Gastroesophageal sphincter (tissue), 4 donors: ENCODE data around the gene SPACA9. TPM values are rescaled to one million over a fixed set of nuclear protein-coding genes. Genes with fewer than 3 reads are reported as not detected.

Experiments
- ATAC-seq: fragments of 150-250 bp; one replicate; pipeline ENCODE4 v1.9.1; 2016; ENCODE audit warnings: mild to moderate bottlenecking, moderate library complexity
- H3K27ac ChIP-seq, 4 donors: fragments of 200-600 bp; sonication (generic) in 3 of 4; 1 replicate in 3 of 4; 2 replicates in 1 of 4; pipeline ENCODE4 v1.5.1; 2016 to 2019
- H3K27me3 ChIP-seq: fragments of 200-600 bp; sonication (generic); one replicate; pipeline ENCODE4 v1.5.1; 2019
- H3K36me3 ChIP-seq, 2 donors: fragments of 200-600 bp; sonication (generic); one replicate each; pipeline ENCODE4 v1.5.1; 2019; ENCODE audit warnings: control low read depth in 1 of 2
- H3K4me1 ChIP-seq, 3 donors: fragments of 200-600 bp; sonication (generic); 1 replicate in 2 of 3; 2 replicates in 1 of 3; pipeline ENCODE4 v1.5.1; 2016 to 2019; ENCODE audit warnings: control low read depth in 2 of 3
- H3K4me3 ChIP-seq, 2 donors: fragments of 200-600 bp; sonication (generic); one replicate each; pipeline ENCODE4 v1.5.1; 2019; ENCODE audit warnings: mild to moderate bottlenecking in 1 of 2, moderate library complexity in 1 of 2
- H3K9me3 ChIP-seq, 3 donors: fragments of 200-600 bp; sonication (generic); one replicate each; pipeline ENCODE4 v1.5.1; 2017 to 2019; ENCODE audit warnings: control low read depth in 2 of 3
- EP300 ChIP-seq: sonication (generic); formaldehyde crosslinking; IDR thresholded peaks from one replicate; pipeline ENCODE4 v1.6.1; 2017; ENCODE audit warnings: antibody characterized with exemption, mild to moderate bottlenecking
- POLR2A ChIP-seq, 2 donors: fragments of 450-650 bp; IDR thresholded peaks; one replicate each; pipeline ENCODE4 v1.6.1; 2017; ENCODE audit warnings: antibody characterized with exemption in 2 of 2, mild to moderate bottlenecking in 2 of 2, moderate library complexity in 1 of 2
- POLR2AphosphoS5 ChIP-seq: sonication (generic); formaldehyde crosslinking; IDR thresholded peaks from one replicate; pipeline ENCODE4 v1.6.1; 2017; ENCODE audit warnings: antibody characterized with exemption
- WGBS, 2 donors: methylation state at CpG; one replicate each; pipeline ENCODE4 v1.1.5; 2018; ENCODE audit warnings: low coverage in 1 of 2; 5-methylcytosine and 5-hydroxymethylcytosine counted together
- total RNA-seq, 4 donors: library from RNA; depleted of rRNA; stranded (reverse); fragments of >200 nt; gene quantifications; one replicate each; pipeline ENCODE4 v1.1.0, GENCODE V29; 2016
- TF ChIP-seq, protein P1 (sequence below), 4 experiments: fragments of 200-600 bp in 2 of 4; fragments of 450-650 bp in 2 of 4; sonication (generic) in 1 of 4; IDR thresholded peaks; one replicate each; pipeline ENCODE4 v1.5.1; 2017 to 2019; ENCODE audit warnings: antibody characterized with exemption in 4 of 4, mild to moderate bottlenecking in 2 of 4, moderate library complexity in 2 of 4

Gene SPACA9
- total RNA-seq, 4 donors from 2014 or later, result 2.6 to 8.2 (median 3.9) TPM

- H3K27me3 ChIP-seq, result no peaks in the 10 kb centered on the region
- no peaks in the 10 kb centered on the region for H3K9me3 ChIP-seq
- no peak overlapping the region for H3K27ac ChIP-seq
- H3K4me3 ChIP-seq, result no peak overlapping the region
- WGBS, 2 donors, result 63 to 100% methylated on average over 2 of the region's 7 CpGs
- no peak for TF ChIP-seq POLR2AphosphoS5
- TF ChIP-seq EP300, result no peak
- TF ChIP-seq, protein P1, sequence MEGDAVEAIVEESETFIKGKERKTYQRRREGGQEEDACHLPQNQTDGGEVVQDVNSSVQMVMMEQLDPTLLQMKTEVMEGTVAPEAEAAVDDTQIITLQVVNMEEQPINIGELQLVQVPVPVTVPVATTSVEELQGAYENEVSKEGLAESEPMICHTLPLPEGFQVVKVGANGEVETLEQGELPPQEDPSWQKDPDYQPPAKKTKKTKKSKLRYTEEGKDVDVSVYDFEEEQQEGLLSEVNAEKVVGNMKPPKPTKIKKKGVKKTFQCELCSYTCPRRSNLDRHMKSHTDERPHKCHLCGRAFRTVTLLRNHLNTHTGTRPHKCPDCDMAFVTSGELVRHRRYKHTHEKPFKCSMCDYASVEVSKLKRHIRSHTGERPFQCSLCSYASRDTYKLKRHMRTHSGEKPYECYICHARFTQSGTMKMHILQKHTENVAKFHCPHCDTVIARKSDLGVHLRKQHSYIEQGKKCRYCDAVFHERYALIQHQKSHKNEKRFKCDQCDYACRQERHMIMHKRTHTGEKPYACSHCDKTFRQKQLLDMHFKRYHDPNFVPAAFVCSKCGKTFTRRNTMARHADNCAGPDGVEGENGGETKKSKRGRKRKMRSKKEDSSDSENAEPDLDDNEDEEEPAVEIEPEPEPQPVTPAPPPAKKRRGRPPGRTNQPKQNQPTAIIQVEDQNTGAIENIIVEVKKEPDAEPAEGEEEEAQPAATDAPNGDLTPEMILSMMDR (IDR thresholded peaks at IDR 0.05), result no peak
- TF ChIP-seq POLR2A (IDR thresholded peaks at IDR 0.05), result no peak
- peaks cover 0 to 27% (median 4%) of the 10 kb centered on the region in 3 donors for H3K4me1 ChIP-seq
- H3K36me3 ChIP-seq, result no peaks in the 10 kb centered on the region
- ATAC-seq, result no peak
Measured at GRCh38 chr9:132873403-132873802, 5.3 kb upstream of the SPACA9 start.

DNA sequence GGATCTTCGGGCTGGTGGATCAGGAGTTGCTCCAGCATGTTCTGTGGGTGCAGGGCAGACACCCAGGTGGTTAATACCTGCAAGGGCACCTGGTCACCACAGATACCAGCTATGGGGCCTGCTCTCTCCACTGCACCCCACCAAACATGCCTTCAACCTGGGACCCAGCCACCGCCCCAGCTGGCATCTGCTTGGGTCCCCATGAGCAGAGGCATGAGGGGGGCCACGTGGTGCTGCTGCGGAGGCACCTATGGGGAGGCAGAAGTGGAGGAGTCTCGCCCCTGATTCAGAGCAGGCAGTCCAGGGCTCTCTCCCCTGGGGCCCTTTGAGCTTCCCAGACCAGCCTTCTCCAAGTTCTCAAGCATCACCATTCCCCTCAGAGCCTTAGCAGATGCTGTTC, 3.5 kb upstream of the SPACA9 start:
- WGBS, 2 donors, result 85 to 86% methylated on average over 4 to 5 of the region's 5 CpGs
- no peak for ATAC-seq
- no peaks in the 10 kb centered on the region for H3K9me3 ChIP-seq
- no peaks in the 10 kb centered on the region for H3K27me3 ChIP-seq
- H3K4me1 ChIP-seq, result peaks cover 0 to 36% (median 8%) of the 10 kb centered on the region in 3 donors
- TF ChIP-seq POLR2AphosphoS5, result no peak
- no peak for TF ChIP-seq POLR2A (IDR thresholded peaks at IDR 0.05)
- TF ChIP-seq, protein P1 (IDR thresholded peaks at IDR 0.05), result no peak
- H3K36me3 ChIP-seq, result no peaks in the 10 kb centered on the region
- H3K4me3 ChIP-seq, result no peak overlapping the region
- H3K27ac ChIP-seq, result no peak overlapping the region

DNA sequence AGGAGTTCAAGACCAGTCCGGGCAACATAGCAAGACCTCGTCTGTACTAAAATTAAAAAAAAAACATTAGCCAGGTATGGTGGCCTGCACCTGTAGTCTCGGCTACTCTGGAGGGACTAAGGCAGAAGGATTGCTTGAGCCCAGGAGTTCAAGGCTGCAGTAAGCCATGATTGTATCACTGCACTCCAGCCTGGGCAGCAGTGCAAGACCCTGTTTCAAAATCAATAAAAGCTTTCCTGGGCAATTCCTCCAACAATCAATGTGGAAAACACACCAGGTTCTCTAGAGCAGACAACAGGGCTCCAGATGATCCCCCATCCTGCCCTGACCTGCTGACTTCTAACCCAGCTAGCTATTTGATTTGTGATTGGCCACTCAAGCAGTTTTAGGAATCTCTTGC, 1.8 kb upstream of the SPACA9 start:
- no peak for TF ChIP-seq POLR2A (IDR thresholded peaks at IDR 0.05)
- no peak for TF ChIP-seq POLR2AphosphoS5
- TF ChIP-seq, protein P1 (IDR thresholded peaks at IDR 0.05), result no peak
- TF ChIP-seq EP300, result no peak
- 86 to 88% methylated on average over 3 of the region's 3 CpGs for WGBS, 2 donors
- no peak for ATAC-seq

GRCh38 chr9:132877458-132877823, 1.3 kb upstream of the SPACA9 start:
- H3K4me3 ChIP-seq, result peak overlapping the region in 1 of 2 donors; percentile 65
- no peaks in the 10 kb centered on the region for H3K27me3 ChIP-seq
- H3K36me3 ChIP-seq, result no peaks in the 10 kb centered on the region
- peaks cover 0 to 18% (median 8%) of the 10 kb centered on the region in 3 donors for H3K4me1 ChIP-seq
- 35% methylated on average over 4 of the region's 14 CpGs; no CpG with 5 or more reads in 1 of the 2 donors for WGBS, 2 donors
- no peaks in the 10 kb centered on the region for H3K9me3 ChIP-seq
- TF ChIP-seq POLR2AphosphoS5, result no peak
- TF ChIP-seq POLR2A (IDR thresholded peaks at IDR 0.05), result no peak
- H3K27ac ChIP-seq, result peak overlapping the region in 3 of 4 donors; percentile 86 to 89 (median 87)
- no peak for ATAC-seq

More for the DNA sequence above, 1.8 kb upstream of the SPACA9 start:
- Histone ChIP-seq H3K27ac (no peak overlapping the region), H3K4me3 (no peak overlapping the region), H3K36me3 (no peaks in the 10 kb centered on the region), H3K4me1 (peaks cover 0 to 19% (median 8%) of the 10 kb centered on the region in 3 donors), H3K9me3 (no peaks in the 10 kb centered on the region), H3K27me3 (no peaks in the 10 kb centered on the region)

DNA sequence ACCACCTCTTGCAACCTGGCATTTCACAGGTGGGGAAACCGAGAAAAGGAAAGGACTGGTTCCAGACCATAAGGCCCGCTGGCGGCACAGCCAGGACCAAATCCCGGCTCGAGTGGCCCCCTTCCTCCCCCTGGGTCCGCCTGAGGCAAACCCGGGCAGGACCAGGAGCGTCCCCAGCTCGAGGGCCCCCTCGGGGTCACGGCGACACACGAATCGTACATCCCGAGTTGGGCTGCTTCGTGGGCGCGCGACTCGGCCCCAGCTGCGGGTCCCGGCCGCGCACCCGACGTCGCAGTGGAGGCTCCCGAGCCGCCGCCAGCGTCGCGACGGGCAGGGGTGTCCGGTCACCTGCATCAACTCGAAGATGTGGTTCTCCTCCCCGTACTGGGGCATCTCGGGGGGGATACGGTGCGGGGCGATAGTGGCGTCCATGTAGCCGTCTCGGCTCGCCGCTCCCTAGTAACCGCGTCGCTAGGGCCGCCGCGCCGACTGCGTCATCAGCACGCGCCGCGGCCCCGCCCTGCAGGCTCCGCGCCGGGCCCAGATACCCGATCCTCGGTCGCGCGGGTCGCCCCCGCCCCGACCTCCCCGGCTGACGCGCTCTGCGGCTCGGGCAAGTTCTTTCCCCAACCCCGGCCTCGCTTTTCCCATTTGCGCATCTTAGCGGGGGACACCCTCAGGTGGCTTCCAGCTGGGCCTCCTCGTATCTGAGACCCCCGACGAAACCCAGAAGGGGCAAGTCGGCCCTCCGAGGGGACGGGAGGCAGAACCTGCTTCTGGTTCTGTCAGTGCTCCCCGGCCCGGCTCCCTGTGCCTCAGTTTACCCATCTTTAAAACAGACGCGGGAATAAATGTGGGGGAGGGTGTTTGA, 639 bp upstream of the SPACA9 start, which contains the start of gene AK8:
Gene AK8 (minus strand): TSS at position 461 of the 871 bp plus-strand sequence. CDS start 29 bp downstream, at position 432.
- no peaks in the 10 kb centered on the region for H3K36me3 ChIP-seq
- 1% methylated on average over 20 of the region's 89 CpGs; no CpG with 5 or more reads in 1 of the 2 donors for whole genome bisulfite sequencing, 2 donors
- peaks cover 0 to 18% (median 8%) of the 10 kb centered on the region in 3 donors for H3K4me1 ChIP-seq
- H3K9me3 ChIP-seq, result no peaks in the 10 kb centered on the region
- H3K27ac ChIP-seq, result peak within 1 kb of the TSS; percentile 51 to 89 (median 86)
- peak within 1 kb of the TSS; percentile 65 to 76 for H3K4me3 ChIP-seq
- ATAC-seq, result peak; percentile 85
- no peaks in the 10 kb centered on the region for H3K27me3 ChIP-seq
- no peak for TF ChIP-seq EP300
- TF ChIP-seq POLR2AphosphoS5, result peak; percentile 61
- TF ChIP-seq, protein P1 (IDR thresholded peaks at IDR 0.05), result no peak
- TF ChIP-seq POLR2A (IDR thresholded peaks at IDR 0.05), result peak; percentile 22 to 25
